Measurements from ENCODE around the gene ZCCHC24.

The ZCCHC24 gene

DNA sequence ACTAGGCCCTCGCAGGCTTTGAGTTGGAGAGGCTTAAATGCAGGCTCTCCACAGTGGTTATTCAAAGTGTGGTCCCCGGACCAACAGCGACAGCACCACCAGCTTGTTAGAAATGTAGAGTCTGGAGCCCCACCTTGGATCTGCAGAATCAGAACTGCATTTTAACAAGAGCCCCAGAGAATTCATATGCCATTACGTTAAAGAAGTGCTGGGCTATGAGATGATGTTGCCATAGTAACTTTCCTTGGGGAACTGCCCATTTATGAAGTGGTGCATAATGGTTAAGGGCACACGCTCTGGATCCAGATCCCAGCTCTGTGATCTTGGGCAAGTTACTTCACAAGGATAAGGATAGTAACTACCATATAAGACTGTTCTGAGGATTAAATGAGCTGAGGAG, 48.9 kb downstream of the ZCCHC24 start:
- DNase-seq: no peak

DNA sequence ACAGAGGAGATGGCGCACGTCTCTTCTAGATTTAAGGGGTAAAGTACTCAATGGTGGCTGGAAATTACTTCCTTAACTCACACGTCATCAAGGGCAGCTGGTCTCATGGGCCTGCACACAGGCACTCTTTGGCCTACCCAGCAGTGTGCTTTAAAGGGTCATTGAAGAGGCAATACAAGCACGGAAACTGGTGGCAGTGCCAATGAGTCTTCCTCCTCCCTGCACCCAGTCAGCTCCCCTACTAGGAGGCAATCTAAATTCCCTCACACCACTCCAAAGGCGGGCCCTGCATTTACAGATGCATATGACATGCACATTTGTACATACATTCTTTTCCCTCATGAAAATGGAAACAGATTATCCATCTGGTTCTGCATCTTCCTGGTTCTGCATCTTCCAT, 50.8 kb downstream of the ZCCHC24 start:
- DNase-seq: no peak

DNA sequence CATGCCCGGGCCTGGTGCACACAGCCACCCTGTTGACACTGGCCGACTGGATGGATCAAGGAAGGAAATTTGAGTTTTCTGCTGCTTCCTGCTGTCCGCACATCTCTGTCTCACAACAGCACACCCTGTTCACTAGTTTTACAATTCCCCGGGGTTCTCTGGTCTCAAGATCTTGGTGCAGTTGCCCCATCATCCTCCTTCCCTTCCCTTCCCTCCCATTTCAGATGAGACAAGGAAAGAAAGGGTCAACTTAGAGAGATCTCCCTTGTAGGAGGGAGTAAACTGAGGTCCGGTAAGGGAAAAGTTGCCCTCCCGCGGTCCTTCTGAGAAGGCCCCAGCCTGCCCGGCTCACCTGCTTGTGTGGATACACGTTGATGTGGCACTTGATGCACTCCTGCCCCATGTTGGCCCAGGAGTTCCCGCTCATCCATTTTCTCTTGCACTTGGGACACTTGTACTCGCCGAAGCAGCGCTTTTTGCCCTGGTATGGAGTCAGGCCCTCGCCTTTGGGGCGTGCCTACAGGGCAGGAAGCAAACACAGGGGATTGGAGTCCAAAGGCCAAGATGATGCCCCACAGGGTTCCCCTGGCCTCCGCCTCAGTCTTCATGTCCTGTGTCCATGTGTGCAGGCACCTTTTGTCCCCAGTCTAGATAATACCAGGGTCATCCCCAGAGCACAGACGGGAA, 51.4 kb downstream of the ZCCHC24 start:
- no peak for DNase-seq

DNA sequence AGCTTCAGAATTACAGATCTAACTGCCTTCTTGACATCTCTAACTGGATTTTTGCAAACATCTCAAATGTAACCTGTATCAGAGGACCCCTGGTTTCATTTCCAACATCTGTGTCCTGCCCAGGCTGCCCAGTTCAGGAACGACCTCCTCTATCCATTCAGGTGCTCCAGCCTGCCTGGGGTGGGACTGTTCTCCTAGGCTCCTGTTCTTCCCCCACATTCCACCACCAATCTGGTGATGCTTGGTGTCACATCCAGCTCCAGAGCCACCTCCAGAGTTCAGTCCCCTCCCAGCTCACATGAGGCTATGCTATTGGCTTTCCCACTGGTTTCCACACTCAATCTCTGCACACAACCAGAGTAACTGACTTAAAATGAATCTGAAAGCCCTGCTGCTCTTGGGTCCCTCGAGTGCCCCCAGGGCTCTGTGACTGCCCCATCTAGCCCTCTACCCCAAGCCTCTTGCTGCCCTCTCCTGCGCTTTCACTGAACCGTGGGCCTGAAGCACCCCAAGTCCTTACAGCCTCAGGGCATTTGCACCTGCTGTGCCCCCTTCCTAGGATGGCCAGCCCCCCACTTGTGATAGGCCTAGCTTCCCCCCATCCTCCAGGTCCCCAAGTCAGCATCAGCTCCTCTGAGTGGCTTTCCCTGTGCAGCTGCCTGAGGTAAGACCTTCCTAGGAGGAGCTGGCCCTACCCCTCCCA, 52.1 kb downstream of the ZCCHC24 start:
- no peak for DNase-seq

DNA sequence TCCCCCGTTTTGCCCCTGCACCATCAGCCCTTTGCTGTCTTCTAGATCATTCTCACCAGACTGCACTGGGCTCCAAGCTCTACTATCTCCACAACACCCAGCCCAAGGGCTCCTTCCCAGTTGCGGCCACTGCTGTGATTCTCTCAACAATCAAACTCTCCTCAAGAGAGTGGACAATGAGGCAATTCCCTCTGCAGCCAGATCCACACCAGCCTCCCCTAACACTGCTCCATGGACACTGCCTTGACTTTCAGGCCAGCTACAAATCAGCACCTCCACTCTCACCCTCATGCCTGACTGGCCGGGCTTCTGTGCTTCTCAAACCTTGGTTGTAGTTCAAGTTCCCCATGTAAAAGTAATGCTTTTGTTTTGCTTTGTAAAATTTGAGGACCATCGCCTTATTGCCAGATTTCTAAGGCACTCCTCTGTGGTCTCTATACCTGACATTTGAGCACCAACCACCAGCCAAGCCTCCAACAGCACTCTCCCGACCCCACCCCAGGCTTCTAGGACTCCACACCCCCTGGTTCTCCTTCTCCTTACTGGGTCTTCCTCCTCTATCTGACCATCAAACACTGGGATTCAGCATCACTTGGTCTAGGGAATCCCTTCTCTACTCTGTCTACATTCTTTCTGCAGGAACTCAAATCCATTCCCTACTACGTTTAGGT, 52.8 kb downstream of the ZCCHC24 start:
- no peak for DNase-seq

DNA sequence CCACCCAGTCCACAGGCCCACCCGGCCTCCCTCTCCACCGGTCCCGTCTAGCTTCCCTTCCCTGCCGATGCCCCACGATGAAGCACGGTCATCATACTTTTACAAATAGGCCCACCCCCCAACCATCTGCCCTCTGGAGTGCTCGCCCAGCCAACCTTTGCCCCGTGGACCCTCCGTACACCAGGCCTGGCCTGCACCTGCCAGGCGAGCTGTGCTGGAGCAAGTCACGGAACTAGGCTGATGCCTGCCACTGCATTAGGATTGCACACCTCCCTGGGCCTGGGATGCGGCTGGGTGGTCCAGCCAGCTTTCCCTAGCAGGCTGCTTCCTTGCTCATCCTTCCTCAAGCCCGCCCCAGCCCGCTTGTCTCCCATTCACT, 53.4 kb downstream of the ZCCHC24 start:
- DNase-seq: no peak

DNA sequence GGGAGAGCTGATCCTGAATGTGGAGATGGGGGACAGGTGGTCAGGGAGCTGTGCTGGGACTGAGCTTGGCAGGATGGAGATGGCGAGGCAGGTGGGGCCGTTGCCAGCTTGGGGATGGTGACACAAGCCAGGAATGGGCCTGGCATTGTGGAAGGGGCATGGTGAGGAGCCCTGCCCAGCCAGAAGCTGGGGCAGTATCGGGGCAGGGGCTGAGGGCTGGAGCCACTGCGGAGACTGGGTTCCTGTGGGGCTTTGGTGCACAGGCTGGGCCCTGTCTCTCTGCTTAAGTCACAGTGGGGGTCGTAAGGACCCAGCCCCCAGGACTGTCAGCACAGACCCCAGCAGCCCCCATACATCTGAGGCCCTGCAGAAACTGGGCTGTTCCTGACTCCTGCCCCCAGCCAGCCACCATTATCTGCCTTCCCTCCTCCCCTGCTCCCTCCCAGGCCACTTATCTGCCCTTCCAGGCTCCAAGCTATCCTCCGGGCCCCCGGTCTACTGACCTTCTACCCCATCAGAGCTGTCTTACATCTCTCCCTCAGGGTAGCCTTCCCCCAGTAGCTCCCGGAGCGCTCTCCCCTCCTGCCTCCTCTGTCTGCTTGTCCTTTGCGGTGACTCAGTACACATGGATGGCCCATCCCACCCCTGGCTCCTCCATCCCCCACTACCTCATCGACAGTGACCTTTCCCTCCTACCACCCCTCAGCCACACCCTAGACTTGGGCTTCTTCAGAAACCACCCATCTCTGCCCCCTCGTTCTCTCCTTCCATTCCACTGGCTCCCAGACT, 54.0 kb downstream of the ZCCHC24 start:
- DNase-seq: no peak

DNA sequence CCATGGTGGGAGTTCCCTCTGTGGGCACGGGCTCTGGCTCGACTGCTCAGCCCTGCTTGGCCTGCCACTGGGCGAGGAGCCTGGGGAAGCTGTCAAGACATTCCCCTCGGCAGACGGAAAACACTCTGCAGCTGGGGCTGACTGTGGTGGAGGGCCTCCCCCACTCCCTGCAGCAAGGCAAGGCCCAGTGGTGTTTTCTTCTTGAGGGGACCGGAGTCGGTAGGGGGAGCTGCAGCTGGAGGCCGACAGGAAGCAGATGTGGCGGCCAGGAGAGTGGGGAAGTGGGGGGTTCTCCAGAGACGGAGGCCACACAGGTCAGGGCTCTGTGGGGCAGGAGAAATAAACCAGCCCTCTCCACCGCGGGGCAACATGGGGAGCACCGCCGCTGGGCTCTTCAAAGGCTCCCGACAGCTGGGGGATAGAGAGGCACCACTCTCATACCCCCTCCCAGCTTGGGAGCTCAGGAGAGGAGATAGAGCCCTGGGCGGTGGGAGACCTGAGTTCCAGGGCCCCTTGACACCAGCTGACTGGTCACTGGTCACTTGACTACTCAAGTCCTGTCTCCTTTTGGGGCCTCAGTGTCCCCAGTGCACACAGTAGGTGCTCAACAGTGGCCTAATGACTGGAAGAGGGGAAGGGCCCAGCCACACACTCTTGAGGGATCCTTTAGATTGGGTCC, 54.7 kb downstream of the ZCCHC24 start:
- DNase-seq: no peak

DNA sequence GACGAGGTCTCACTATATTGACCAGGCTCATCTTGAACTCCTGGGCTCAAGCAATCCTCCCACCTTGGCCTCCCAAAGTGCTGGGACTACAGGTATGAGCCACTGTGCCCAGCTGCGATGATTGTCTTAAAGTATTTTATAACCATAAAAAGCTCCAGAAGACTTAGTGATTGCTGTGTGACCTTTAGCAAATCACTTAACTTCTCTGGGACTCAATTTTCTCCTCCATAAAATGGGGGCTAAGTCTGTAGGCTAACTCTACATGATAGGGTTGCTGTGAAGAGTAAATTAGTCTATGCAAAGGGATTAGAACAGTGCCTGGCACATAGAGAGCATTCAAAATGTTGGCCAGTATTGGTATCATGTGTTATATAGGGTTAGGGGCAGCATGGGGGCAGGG, 55.4 kb downstream of the ZCCHC24 start:
- no peak for DNase-seq

DNA sequence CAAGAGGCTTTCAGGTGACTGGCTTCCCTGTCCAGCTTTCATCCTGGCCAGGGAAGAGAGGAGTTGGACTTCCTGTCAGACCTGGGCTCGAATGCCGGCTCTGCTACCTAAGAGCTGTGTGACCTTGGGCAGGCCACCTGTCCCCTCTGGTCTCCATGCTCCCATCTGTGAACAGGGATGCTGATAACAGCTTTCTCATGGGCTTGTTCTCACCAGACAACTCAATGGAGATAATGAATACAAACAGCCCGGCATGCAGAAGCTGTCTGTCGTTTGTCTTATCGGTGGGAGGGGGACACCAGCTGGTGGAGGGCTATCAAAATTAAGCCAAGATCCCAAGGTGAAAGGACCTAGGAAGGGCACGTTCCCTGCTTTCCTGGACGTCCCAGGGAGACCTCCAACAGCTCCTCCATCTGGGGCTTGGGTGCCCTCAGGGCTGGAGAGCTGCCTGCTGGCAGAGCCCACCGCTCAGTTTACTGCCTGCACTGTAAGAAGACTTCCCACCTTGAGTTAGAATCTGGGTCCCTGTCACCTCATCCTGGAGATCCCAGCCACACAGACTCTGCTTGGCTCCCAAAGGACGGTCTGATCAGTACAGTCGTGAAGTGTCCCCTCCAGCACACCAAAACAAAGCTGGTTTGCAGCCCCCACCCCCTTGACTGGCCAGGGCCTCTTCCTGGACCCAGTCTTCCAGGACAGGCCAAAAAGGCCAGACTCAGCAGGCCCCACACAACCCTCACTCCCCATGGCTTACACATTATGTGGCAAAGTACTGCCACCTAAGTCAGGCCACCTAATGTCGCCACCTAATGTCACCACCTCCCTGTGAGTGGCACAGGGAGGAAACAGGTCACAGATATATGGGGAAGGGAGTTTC, 57.2 kb downstream of the ZCCHC24 start:
- no peak for DNase-seq

DNA sequence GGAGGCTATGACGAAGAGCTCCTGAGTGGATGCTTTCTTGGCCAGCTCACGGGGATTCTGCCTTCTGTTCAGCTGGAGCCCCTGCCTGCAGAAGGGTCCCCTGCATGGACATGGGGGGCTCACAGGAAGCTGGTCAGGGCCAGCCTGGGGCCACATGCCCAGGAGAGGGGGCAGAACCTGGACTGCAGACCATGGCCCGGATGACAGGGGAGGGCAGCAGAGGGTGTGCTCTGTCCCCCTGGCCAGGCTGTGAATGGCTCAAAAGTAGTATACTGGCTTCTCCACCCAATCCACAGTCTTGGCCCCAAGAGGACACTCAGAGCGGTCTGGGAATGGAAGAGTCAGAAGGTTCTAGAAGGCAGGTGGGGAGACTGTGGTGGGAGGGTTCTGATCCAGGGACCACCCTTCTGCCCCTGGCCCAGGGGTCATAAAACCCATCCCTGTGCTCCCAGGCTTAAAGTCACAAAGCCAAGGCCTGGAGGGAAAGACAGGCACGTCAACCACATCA, 57.9 kb downstream of the ZCCHC24 start:
- no peak for DNase-seq

DNA sequence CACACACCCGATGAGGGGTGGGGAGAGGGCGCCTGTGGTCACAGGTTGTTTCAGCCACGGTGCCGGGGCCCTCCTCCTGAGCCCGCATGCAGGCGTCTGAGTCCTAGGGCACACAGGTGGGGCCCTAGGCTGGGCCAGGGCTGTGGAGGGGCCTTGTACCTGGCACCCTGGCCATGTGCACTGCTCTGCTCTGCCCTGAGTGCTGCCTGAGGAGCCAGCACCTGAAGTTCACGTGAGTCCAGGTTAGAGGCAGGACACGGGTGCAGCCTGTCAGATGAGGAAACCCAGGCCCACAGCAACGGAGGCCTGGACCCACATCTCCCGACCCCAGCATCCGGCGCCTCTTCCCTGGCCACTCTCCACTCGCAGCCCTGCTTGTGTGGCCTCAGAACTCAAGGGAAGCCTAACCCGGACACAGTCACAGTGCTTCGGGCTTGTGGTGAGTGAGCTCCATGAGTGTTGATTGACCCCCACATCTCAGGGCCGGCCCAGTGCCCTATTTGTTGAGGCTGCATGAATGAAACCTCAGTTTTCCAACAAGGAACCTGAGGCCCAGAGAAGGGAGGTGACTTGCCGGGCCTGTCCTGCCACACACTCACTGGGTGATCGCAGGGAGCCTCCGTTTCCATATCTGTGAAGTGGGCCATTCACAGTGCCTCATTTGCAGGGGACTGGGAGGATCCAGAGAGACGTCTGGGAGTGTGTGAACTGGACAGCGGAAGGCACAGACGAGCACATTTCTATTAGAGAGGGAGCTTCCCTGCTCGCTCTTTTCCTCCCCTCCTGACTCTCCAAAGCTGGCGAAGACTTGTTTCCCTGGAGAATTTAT, 58.6 kb downstream of the ZCCHC24 start:
- DNase-seq: no peak

DNA sequence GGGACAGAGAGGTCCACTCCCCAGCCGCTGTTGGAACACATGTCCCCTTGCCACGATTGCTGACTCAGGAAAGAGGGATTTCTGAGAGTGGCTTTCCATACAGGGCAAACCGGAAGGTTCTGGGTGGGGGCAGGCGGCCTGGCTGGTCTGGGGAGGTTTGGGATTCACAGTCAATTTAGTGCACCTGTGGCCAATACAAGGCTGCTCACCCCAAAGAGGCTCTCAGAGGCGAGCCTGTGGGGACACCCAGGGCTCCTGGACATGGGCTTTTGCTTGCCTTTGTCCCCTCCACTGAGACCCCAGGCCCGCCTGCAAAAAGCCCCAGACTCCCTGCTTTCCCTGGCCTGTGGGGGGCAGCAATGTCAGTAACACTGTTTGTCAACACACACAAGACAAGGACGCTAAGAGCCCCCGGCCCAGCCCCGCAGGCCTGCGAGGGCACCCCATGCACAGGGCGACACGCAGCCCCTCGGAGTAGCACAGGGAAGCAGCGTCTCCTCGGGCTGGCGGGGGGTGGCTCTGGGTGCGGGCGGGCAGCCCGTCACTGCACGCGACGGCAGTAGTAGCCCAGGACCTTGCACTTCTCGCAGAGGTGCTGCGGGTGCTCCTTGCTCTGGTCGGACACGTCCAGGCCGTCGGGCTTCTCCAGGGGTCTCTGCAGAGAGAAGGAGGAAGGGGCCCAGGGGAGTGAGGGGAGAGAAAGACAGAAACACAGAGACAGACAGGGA, 59.5 kb downstream of the ZCCHC24 start:
- DNase-seq: no peak

DNA sequence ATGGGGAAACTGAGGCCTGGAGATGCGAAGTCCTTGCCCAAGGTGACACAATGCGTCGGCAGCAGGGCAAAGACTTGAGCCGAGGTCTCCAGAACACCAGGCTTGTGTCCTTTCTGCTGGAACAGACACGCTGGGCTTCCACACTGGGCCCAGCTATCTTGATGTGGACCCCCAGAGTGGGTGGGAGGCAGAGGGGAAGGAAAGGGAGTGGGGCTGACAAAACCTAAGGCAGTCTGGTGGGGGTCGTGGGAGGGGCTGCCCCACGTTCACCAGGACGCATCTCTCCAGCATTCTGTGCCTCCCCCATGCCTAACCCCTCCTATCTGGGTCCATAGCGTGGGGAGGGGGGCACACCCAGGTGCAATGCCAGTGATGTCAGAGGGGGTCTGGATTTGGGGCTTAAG, 60.0 kb downstream of the ZCCHC24 start:
- DNase-seq: no peak

DNA sequence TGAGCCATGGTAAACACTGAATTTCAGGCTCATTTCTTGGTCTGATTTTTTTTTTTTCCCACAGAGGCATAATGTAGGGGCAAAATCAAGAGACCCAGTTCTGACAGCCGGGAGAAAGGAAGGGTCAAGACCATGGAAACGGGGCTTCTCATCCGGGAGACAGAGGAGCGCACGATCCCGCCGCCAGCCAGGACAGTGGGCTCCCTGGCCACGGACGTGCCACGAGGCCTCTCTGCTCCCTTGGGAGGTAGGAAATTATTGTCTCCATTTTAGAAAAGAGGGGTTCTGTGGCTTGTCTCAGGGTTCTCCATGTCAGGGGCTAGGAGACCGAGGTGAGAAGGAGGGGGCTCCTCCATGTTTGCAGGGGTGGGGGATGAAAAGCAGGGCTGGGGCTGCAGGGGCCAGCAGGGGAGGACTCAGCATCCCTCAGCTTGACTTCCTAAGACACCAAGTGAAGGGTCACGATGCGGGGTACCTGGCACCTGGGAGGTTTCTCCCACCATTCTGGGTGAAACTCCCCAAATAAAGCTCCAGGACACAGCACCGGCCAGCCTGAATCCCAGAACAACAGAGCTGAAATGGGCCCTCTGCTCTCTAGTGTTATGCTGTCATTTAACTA, 60.5 kb downstream of the ZCCHC24 start:
- DNase-seq: no peak

DNA sequence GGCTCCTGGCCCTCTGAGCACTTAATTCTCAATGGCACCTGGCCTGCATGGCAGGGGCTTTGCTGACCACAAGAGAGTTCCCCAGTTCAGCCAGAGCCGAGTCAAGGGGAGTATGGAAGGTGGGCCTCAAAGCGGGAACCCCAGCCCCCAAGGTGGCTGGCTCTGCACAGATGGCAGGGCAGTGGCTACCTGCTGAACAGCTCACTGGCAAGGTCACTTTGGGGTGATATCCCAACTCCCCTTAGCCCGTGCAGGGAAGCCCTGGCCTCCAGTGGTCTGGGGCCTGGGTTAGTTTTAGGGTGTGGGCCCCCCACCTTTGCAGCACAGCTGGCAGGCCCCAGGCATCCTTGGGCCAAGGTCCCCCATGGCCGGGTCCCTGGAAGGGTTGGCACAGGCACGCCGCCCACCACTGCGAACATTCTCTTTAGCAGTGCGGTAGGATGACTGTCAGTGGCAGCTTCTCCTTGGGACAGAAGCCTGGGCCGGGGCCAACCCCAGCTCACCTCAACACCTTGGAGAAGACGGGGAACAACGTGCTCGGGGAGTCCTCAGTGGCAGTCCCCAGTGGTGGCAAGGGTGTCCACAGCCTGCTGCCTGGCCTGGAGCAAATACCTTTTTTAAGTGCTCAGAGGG, 61.3 kb downstream of the ZCCHC24 start:
- no peak for DNase-seq

DNA sequence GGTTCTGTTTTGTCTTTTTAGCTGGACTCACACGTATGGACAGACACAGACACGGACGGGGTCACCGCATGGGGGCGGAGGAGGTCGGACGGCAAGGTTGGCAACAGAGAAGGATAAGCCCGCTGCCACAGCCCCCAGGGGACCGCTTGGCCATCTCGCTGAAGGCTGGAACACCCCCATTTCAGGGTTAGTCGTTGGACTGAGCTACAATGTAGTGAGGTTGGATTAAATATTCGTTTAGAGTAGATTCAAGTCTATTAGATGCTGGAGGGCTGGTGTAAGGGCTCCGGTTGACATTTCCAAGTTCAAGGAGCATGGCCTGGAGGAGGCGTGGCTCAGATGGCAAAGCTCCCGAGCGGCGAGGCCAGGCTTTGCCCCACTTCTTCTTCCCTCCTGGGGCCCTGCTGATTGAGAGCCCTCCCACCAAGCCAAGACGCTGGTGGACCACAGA, 62.9 kb downstream of the ZCCHC24 start:
- DNase-seq: no peak

DNA sequence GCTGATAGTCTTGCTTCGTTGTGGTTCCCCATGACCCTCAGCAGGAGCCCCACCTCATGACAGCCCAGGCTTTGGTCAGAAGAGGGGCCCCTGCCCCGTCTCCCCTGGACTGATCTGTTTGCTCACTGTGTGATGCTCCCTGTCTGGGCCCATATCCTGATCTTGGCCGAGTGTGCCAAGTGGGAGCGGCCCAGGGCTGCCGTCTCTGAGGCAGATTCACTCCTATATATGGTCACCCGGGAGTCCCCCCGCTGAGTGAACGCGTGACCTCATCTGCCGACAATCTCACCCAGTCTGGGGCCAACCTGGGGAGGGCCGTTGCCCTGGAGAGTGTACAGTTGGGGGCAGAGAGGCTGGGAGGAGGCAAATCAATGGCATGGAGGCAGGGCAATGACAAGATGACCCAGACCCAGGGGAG, 63.6 kb downstream of the ZCCHC24 start:
- no peak for DNase-seq
